RWPE1 (cell line): ENCODE data around the gene TMED4.

ENCODE experiments used
- CTCF ChIA-PET: fragments of 350-600 bp; sonication (Branson Sonifier 250); formaldehyde crosslinking; extraction: SDS; loops from one replicate; lab custom pipeline; 2021; lab: Yijun Ruan, JAX
- POLR2A ChIA-PET: fragments of 400-600 bp; formaldehyde crosslinking; extraction: SDS; loops from one replicate; lab custom pipeline; 2020; ENCODE audit warnings: antibody characterized with exemption; ENCODE audit not compliant: low non-redundant PET; lab: Yijun Ruan, JAX
- DNase-seq: peaks from one replicate; pipeline ENCODE4 v3.0.0; 2012; ENCODE audit warnings: low spot score
- H3K27ac ChIP-seq: fragments of 450-650 bp; 2 replicates; pipeline ENCODE4 v1.5.1; 2017
- TF ChIP-seq, protein P1 (sequence below): fragments of 450-650 bp; conservative IDR thresholded peaks from 2 replicates; pipeline ENCODE4 v1.5.1; 2017; ENCODE audit warnings: low read depth, mild to moderate bottlenecking

The TMED4 gene

DNA sequence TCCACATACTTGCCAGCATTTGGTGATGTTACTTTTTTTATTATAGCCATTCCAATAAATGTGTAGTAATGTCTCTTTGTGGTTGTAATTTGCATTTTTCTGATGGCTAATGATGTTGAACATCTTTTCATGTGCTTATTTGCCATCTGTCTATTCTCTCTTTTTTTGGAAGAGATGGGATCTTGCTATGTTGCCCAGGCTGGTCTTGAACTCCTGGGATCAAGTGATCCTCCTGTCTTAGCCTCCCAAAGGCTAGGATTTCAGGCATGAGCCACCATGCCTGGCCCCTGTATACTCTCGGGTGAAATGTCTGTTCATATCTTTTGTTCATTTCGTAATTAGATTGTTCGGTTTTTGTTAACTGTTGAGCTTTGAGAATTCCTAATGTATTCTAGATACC lies 27.8 kb upstream of the TMED4 start:
- DNase-seq: no peak
- ChIA-PET POLR2A (no interaction called here), CTCF (no interaction called here)
- no peak overlapping the region for H3K27ac ChIP-seq
- TF ChIP-seq, protein P1, sequence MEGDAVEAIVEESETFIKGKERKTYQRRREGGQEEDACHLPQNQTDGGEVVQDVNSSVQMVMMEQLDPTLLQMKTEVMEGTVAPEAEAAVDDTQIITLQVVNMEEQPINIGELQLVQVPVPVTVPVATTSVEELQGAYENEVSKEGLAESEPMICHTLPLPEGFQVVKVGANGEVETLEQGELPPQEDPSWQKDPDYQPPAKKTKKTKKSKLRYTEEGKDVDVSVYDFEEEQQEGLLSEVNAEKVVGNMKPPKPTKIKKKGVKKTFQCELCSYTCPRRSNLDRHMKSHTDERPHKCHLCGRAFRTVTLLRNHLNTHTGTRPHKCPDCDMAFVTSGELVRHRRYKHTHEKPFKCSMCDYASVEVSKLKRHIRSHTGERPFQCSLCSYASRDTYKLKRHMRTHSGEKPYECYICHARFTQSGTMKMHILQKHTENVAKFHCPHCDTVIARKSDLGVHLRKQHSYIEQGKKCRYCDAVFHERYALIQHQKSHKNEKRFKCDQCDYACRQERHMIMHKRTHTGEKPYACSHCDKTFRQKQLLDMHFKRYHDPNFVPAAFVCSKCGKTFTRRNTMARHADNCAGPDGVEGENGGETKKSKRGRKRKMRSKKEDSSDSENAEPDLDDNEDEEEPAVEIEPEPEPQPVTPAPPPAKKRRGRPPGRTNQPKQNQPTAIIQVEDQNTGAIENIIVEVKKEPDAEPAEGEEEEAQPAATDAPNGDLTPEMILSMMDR: no peak

DNA sequence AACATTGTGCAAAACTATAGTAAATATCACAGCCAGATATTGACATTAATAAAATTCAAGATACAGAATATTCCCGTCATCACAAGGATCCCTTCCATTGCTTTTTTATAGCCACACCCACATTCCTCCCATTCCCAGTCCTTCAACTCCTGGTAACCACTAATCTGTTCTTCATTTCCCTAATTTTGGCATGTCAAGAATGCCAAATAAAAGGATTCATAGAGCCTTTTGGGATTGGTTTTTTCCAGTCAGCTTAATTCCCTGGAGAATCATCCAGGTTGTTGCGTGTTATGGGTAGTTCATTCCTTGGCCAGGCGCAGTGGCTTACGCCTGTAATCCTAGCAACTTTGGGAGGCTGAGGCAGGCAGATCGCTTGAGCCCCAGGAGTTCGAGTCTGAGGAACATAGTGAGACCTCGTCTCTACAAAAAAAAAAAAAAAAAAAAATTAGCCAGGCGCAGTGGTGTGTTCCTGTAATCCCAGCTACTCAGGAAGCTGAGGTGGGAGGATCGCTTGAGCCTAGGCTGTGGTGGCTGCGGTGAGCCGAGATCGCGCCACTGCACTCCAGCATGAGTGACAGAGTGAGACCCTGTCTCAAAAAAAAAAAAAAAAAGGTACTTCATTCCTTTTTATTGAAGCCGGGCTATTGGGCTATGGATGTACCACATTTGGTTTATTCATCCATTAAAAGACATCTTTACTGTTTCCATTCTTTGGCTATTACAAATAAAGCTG lies 27.1 kb upstream of the TMED4 start:
- TF ChIP-seq, protein P1: no peak
- DNase-seq: peak; percentile 34
- peak overlapping the region; percentile 58 for H3K27ac ChIP-seq
- POLR2A ChIA-PET: no interaction called here
- CTCF ChIA-PET: no interaction called here

DNA sequence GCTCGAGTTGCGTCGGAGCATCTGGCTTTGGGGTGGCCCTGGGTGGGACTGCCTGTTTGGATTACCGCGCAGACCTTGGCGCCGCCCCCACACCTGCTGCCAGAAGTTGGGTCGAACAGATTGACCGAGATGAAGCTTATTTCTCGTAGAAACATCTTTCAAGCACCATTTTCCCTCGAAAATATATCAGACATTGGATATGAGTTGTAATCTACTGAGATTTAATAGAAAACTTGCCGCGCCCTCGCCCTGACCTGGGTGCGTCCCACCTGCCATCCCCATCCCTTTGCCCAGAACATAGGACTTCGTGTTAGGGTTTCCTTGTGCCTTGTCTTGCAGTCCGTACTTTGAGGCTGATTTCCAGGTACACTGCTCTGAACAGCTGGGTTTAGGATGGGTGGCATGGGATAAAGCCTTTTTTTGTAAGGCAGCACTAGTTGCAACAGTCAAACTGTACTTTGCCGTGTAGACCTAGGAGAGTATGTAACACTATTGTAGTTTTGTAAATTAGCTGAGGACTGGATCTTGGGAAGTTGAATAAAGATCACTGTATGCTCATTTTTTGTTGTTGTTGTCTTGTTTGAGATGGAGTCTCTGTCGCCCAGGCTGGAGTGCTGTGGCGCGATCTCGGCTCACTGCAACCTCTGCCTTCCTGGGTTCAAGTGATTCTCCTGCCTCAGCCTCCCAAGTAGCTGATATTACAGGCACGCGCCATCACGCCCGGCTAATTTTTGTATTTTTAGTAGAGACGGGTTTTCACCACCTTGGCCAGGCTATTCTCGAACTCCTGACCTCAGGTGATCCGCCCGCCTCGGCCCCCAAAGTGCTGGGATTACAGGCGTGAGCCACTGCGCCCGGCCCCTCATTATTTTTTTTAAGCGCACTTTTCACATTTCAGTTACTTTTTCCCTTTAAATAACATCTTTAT lies 25.4 kb upstream of the TMED4 start:
- TF ChIP-seq, protein P1: no peak
- peak; percentile 23 for DNase-seq
- CTCF ChIA-PET: interaction anchor here (1.1 kb wide), 1 partner anchor 14 kb away, joined by 3 read pairs; no protein-coding TSS in a partner anchor
- POLR2A ChIA-PET: interaction anchor here (0.6 to 1.1 kb wide), 3 partner anchors 14 to 152 kb away, joined by 3 to 5 read pairs (median 4); no protein-coding TSS in a partner anchor
- H3K27ac ChIP-seq: peak overlapping the region; percentile 95

DNA sequence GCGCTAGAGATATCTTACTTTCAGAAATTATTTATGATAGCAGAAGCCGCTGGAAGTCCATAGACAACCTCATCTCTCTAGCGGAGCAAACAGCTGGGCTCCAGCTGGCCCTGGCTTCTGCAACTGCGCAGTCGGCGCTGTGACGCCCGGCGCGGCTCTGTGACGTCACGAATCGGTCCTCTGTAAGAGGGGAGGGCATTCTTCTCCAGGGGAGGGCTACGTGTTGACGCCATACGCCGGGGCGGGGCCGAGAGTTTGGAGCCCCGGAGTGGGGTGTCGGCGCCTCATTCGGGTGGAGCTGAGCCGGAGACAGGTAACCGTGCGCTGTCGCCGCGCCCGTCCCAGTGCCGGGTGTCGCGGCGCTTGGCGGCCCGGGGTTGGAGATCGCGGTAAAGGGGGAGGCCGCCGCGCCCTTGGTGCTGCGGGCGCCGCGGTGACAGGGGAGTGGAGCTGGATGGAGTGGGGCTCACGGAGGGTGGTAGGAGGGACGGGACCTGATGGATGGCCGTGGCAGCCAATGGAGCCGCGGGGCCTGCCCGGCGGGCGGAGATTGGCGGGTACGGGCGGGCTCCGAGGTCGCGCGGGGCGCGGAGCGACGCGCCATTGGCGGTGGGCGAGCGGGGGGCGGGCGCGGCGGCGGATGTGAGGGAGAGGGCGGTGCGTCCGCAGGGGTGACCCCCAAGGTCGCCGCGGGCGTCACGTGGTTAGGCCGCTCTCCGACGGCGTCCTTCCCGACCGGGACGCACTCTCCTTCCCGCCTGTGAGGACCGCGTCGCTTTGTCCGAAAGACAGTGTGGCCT lies 24.5 kb upstream of the TMED4 start, which contains the start of gene OGDH:
Gene OGDH, plus strand, starts transcription at position 287 of the 800 bp plus-strand sequence. CDS start 17,717 bp downstream, outside the sequence.
- CTCF ChIA-PET: interaction anchor here (0.6 to 1.1 kb wide), 2 partner anchors 15 to 19 kb away, joined by 3 to 5 read pairs; no protein-coding TSS in a partner anchor
- peak; percentile 100 for DNase-seq
- POLR2A ChIA-PET: interaction anchor here (0.5 to 1.6 kb wide), 5 partner anchors 15 to 240 kb away, joined by 3 to 5 read pairs (median 4); no protein-coding TSS in a partner anchor
- TF ChIP-seq, protein P1: no peak
- peak within 1 kb of the TSS; percentile 95 for H3K27ac ChIP-seq

DNA sequence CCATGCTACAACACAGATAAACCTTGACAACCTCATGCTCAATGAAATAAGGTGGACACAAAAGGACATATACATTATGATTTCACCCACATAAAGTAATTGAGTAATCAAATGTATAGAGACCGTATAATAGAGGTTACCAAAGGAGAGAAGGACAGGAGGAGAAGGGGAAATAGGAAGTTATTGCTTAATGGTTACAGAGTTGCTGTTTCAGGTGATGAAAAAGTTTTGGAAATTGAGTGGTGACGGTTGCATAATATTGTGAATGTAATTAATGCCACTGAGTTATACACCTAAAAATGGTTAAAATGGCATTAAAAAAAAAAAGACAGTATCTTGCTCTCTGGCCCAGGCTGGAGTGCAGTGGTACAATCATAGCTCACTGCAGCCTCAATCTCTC lies 22.9 kb upstream of the TMED4 start:
- CTCF ChIA-PET: no interaction called here
- POLR2A ChIA-PET: interaction anchor here (0.6 to 1.6 kb wide), 2 partner anchors 33 to 34 kb away, joined by 3 to 9 read pairs; no protein-coding TSS in a partner anchor
- no peak for DNase-seq
- no peak overlapping the region for H3K27ac ChIP-seq
- TF ChIP-seq, protein P1: no peak
